Cardiac fibroblast (primary cell): ENCODE data around the gene ALK.

ENCODE experiments used
- DNase-seq, 2 donors: peaks; one replicate each; pipeline versions ENCODE4 v3.0.0 to v3.0.0-alpha.2; 2010; ENCODE audit warnings: low read depth in 2 of 2
- H3K4me3 ChIP-seq, 2 donors: replicated peaks in 1 of 2; 1 replicate in 1 of 2; 2 replicates in 1 of 2; pipeline ENCODE4 v1.5.1; 2011; ENCODE audit warnings: low read depth in 2 of 2, low read length in 2 of 2, mild to moderate bottlenecking in 2 of 2, moderate library complexity in 1 of 2
- TF ChIP-seq, protein P1 (sequence below): IDR thresholded peaks from one replicate; pipeline ENCODE4 v1.5.1; 2011; ENCODE audit warnings: low read depth, mild to moderate bottlenecking, low read length, inconsistent platforms

The ALK gene

GRCh38 chr2:29440921-29441623 is 480.3 kb downstream of the ALK start:
- no peak overlapping the region for H3K4me3 ChIP-seq
- DNase-seq, result no peak
- TF ChIP-seq, protein P1, sequence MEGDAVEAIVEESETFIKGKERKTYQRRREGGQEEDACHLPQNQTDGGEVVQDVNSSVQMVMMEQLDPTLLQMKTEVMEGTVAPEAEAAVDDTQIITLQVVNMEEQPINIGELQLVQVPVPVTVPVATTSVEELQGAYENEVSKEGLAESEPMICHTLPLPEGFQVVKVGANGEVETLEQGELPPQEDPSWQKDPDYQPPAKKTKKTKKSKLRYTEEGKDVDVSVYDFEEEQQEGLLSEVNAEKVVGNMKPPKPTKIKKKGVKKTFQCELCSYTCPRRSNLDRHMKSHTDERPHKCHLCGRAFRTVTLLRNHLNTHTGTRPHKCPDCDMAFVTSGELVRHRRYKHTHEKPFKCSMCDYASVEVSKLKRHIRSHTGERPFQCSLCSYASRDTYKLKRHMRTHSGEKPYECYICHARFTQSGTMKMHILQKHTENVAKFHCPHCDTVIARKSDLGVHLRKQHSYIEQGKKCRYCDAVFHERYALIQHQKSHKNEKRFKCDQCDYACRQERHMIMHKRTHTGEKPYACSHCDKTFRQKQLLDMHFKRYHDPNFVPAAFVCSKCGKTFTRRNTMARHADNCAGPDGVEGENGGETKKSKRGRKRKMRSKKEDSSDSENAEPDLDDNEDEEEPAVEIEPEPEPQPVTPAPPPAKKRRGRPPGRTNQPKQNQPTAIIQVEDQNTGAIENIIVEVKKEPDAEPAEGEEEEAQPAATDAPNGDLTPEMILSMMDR, result no peak

DNA sequence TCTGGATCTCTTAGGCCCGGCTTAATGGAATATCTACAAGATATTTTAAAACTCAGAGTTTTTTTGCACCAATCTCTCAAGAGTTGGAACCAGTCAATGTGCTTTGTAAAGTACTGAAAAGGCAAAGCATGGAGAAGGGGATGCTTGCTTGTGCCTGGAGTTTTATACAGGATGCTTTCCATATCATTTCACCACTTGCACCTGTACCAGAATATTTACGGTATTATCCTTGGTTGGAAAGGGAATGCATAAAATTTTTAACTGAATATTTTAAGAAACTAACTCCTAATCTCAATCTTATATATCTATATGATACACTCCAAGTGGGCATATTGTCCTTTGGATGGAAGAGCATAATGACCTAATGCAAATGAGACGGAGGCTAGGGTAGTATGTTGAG is 487.5 kb downstream of the ALK start:
- TF ChIP-seq, protein P1, result no peak
- DNase-seq, result no peak
- no peak overlapping the region for H3K4me3 ChIP-seq

- no peak for DNase-seq
- TF ChIP-seq, protein P1, result no peak
- no peak overlapping the region for H3K4me3 ChIP-seq
These were observed 488.3 kb downstream of the ALK start for GRCh38 chr2:29433128-29433527.

GRCh38 chr2:29431485-29431884 is 489.9 kb downstream of the ALK start:
- TF ChIP-seq, protein P1, result no peak

GRCh38 chr2:29430382-29431112 is 490.8 kb downstream of the ALK start:
- H3K4me3 ChIP-seq, result no peak overlapping the region
- no peak for DNase-seq
- TF ChIP-seq, protein P1, result no peak

More at GRCh38 chr2:29431485-29431884, 489.9 kb downstream of the ALK start:
- DNase-seq, result no peak
- no peak overlapping the region for H3K4me3 ChIP-seq

DNA sequence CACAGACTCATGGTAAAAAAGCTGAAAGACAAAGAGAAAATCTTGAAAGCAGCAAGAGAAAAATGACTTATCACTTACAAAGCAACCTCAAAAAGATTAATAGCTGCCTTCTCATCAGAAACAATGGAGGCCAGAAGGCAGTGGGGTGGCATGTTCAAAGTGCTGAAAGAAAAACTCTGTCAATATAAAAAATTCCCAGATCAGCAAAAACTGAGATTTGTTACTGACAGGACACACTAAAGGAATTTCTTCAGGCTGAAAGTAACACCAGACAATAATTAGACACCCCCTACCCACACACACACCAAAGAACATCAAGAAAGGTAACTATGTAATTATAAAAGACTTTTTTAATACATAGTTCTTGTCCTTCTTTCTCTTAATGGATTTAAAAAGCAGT is 495.0 kb downstream of the ALK start:
- H3K4me3 ChIP-seq, result no peak overlapping the region
- no peak for DNase-seq
- TF ChIP-seq, protein P1, result no peak
